GM10266 (cell line): ENCODE data around the gene AKT1.

Source experiments
- DNase-seq: peaks from one replicate; pipeline ENCODE4 v3.0.0; 2012; ENCODE audit errors: extremely low spot score
- TF ChIP-seq, protein P1 (sequence below): IDR thresholded peaks from 2 replicates; pipeline ENCODE4 v1.5.1; 2012; ENCODE audit warnings: mild to moderate bottlenecking, low read depth; ENCODE audit not compliant: control insufficient read depth, insufficient read depth; ENCODE audit errors: missing control alignments

AKT1 gene

DNA sequence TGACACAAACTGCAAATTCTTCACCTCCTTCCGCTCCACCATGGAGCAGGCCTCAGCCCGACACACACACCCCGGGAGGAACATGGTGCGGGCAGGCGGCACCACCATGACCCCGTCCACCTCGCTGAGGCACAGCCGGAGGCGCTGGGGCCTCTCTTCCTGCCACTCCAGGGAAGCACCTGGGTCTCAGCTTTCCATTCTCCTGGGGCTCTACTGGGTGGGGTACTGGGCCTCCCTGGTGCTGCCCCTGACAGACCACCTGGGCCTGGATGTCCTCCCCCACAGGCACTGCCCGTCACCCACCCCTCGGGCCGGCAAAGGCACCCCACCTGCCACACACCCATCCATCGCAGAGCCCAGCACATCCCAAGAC is 9.9 kb downstream of the AKT1 start:
- TF ChIP-seq, protein P1, sequence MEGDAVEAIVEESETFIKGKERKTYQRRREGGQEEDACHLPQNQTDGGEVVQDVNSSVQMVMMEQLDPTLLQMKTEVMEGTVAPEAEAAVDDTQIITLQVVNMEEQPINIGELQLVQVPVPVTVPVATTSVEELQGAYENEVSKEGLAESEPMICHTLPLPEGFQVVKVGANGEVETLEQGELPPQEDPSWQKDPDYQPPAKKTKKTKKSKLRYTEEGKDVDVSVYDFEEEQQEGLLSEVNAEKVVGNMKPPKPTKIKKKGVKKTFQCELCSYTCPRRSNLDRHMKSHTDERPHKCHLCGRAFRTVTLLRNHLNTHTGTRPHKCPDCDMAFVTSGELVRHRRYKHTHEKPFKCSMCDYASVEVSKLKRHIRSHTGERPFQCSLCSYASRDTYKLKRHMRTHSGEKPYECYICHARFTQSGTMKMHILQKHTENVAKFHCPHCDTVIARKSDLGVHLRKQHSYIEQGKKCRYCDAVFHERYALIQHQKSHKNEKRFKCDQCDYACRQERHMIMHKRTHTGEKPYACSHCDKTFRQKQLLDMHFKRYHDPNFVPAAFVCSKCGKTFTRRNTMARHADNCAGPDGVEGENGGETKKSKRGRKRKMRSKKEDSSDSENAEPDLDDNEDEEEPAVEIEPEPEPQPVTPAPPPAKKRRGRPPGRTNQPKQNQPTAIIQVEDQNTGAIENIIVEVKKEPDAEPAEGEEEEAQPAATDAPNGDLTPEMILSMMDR, result no peak
- no peak for DNase-seq

DNA sequence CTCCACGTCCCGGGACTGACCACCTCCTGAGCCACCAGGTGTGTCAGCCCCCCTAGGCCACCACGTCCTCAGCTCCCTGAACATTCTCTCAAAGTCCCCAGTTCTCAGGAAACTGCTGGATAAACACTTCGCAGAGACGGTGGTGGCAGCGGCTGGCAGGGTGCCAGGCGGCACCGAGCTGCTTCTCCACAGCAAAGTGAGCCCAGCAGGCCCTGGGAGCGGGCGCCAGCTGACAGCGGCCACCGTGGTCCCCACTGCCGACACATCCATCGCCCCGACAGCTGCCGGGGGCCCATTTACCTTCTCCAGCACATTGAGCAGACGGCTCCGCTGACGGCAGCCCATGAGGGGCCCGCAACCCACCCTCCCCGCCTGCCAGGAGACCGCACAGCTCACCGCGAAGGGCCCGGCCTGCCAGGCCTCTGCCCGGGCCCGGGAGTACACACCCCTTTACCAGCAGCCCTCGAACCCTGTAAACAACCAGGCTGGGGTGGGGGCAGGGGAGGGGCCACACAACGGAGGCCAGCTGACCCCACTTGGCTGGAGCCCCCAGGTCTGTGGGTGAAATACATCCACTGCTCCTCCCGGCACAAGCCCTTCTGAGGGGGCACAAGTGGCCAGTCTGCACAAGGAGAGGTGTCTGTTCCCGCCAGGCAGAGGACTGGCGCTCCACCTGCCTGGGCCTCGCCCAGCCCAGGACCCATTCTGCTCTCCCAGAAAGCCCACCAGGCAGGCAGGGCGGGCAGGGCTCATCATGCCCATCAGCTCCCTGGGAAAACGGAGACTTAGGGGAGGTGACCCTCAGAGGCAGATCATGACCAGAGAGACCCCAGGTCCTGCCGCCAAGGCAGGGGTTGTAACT is 10.5 kb downstream of the AKT1 start:
- no peak for DNase-seq
- TF ChIP-seq, protein P1, result no peak

DNA sequence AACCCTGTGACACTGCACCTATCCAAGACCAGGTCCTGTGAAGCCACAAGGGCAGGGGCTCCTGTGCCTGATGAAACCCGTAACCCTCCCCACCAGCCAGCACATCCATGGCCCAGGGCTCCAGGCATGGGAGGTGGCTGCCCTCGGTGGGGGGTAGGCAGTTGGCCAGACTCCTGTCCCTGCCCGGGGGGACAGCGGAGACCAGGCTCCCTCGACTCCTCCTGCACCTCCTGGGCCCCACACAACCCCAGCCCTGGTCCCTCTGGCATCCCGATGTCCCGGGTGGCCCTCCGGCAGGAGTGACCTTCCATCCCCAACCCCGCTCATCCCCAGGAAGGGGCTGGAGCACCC is 11.4 kb downstream of the AKT1 start:
- no peak for DNase-seq
- TF ChIP-seq, protein P1, result no peak

DNA sequence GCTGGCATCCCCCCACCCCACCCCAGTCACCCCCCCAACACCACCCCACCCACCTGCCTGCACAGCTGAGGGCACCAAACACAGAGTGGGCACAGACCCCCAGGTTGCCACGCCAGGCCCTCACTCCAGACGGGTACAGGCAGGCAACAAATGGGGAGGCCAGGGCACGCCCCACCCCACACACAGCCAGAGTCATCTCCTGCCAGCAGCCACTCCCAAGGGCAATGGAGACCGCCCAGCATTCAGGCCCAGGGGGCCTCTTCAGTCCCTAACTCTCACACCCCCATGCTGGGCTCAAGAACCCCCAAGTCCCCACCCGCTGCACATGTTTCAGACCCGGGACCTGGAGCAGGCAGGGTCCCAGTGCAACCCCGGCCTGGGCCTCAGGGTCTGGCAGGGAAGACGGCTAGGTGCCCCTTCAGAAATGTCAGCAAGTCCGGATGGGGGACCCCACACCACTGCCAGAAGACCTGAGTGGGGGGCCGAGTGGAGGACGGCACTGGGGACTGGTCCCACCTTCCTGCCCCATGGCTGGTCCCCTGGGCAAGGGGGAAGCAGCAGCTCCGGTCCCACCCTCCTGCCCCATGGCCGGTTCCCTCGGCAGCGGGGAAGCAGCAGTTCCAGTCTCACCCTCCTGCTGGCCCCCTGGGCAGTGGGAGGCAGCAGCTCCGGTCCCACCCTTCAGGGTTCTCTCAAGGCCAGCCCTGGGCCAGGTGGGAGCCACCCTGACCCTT is 11.9 kb downstream of the AKT1 start:
- no peak for DNase-seq
- TF ChIP-seq, protein P1, result no peak

DNA sequence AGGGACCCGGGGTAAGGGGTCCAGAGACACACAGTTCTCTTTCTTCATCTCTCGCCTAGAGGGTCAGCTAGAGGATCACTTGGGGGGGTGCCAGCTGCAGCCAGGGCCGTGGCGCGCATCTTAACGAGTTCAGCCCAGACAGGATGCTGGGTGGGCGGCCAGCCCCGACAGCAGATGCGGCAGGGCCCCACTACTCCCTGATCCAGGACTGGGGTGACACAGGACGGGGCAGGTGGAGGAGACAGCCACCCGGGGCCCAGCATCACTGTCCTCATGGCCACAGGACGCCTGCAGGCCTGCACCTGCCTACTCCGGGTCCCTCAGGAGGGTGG is 12.8 kb downstream of the AKT1 start:
- DNase-seq, result no peak
- TF ChIP-seq, protein P1, result no peak

DNA sequence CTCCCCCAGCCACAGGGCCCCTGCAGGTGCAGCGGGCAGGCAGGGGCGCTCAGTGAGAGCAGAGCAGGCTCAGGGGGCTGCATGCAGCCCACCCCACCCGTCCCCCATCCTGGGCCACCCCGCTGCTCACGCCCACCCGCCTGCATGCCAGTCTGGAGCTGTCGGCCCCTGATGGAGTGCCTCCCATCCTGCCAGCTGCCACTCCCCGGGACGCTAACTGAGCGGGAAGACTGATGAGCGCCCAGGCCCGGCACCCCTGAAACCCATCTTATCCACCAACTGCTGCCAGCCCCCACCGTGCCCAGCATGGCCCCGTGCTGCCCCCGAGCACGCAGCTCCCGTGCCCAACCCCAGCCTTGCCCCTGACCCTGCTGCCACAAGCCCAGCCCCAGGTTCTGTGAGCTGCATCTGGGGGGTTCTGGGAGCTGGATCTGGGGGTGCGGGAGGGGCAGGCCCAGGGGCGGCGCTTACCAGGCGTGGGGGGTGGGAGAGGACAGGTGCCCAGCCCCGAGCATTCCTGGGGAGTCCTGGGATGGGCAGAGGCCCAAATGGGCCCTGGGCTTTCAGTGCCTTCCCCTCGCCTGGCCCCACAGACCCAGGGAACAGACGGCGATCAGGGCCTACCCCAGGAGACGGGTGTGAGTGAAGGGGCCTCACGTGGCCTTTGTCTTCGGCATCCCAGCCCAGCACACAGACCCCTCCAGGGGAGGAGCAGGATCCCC is 13.3 kb downstream of the AKT1 start:
- DNase-seq, result no peak
- TF ChIP-seq, protein P1, result no peak
